ENCODE data around the gene CDH20. TPM values are rescaled to one million over a fixed set of nuclear protein-coding genes. Genes with fewer than 3 reads are reported as not detected.
"Not testable (repeated sequence)": the region's sequence is repeated elsewhere in the genome, so short reads cannot be mapped to it uniquely, and the experiment has no call there.

The CDH20 gene
- total RNA-seq, 1 donor from 2014 or later = not detected

- ATAC-seq (no peak), DNase-seq (ENCODE audit: low spot score) (no peak)
Observed at GRCh38 chr18:61340148-61340547, 6.9 kb downstream of the CDH20 start.

- ATAC-seq (no peak), DNase-seq (ENCODE audit: low spot score) (no peak)
Observed at GRCh38 chr18:61348230-61348629, 15.0 kb downstream of the CDH20 start.

GRCh38 chr18:61350578-61350977 is 17.3 kb downstream of the CDH20 start:
- DNase-seq (ENCODE audit: low spot score) (no peak), ATAC-seq (no peak)

- ATAC-seq = no peak
- DNase-seq (ENCODE audit: low spot score) = no peak
Observed at GRCh38 chr18:61352059-61352458, 18.8 kb downstream of the CDH20 start.

- DNase-seq (ENCODE audit: low spot score) = no peak
Observed at GRCh38 chr18:61352611-61353010, 19.4 kb downstream of the CDH20 start.

GRCh38 chr18:61360404-61361383 is 27.5 kb downstream of the CDH20 start:
- ATAC-seq (no peak), DNase-seq (ENCODE audit: low spot score) (no peak)

More at GRCh38 chr18:61352611-61353010, 19.4 kb downstream of the CDH20 start:
- ATAC-seq = no peak

GRCh38 chr18:61362511-61362910 is 29.3 kb downstream of the CDH20 start:
- ATAC-seq = no peak

GRCh38 chr18:61364953-61365352 is 31.7 kb downstream of the CDH20 start:
- DNase-seq (ENCODE audit: low spot score) (no peak), ATAC-seq (no peak)

More at GRCh38 chr18:61362511-61362910, 29.3 kb downstream of the CDH20 start:
- no peak for DNase-seq (ENCODE audit: low spot score)

- ATAC-seq (no peak), DNase-seq (ENCODE audit: low spot score) (no peak)
Observed at GRCh38 chr18:61368001-61368400, 34.8 kb downstream of the CDH20 start.

GRCh38 chr18:61369671-61370070 is 36.4 kb downstream of the CDH20 start:
- ATAC-seq; DNase-seq (ENCODE audit: low spot score): not testable (repeated sequence)

- DNase-seq (ENCODE audit: low spot score) (no peak), ATAC-seq (no peak)
Observed at GRCh38 chr18:61371111-61371510, 37.9 kb downstream of the CDH20 start.

GRCh38 chr18:61379827-61380226 is 46.6 kb downstream of the CDH20 start:
- ATAC-seq (no peak), DNase-seq (ENCODE audit: low spot score) (no peak)

GRCh38 chr18:61388010-61388409 is 54.8 kb downstream of the CDH20 start:
- ATAC-seq = no peak
- DNase-seq (ENCODE audit: low spot score) = no peak

GRCh38 chr18:61394983-61395382 is 61.8 kb downstream of the CDH20 start:
- DNase-seq (ENCODE audit: low spot score) (no peak), ATAC-seq (no peak)

- ATAC-seq (no peak), DNase-seq (ENCODE audit: low spot score) (no peak)
Observed at GRCh38 chr18:61397222-61397621, 64.0 kb downstream of the CDH20 start.

GRCh38 chr18:61398961-61399705 is 65.9 kb downstream of the CDH20 start:
- DNase-seq (ENCODE audit: low spot score) = no peak
- ATAC-seq = no peak

GRCh38 chr18:61400016-61400635 is 66.9 kb downstream of the CDH20 start:
- no peak for ATAC-seq
- DNase-seq (ENCODE audit: low spot score) = no peak

GRCh38 chr18:61400716-61401115 is 67.5 kb downstream of the CDH20 start:
- DNase-seq (ENCODE audit: low spot score) = no peak
- ATAC-seq = no peak

GRCh38 chr18:61402726-61403125 is 69.5 kb downstream of the CDH20 start:
- ATAC-seq (no peak), DNase-seq (ENCODE audit: low spot score) (no peak)

- no peak for ATAC-seq
- no peak for DNase-seq (ENCODE audit: low spot score)
Observed at GRCh38 chr18:61413396-61413795, 80.2 kb downstream of the CDH20 start.

GRCh38 chr18:61414086-61414485 is 80.9 kb downstream of the CDH20 start:
- DNase-seq (ENCODE audit: low spot score) (no peak), ATAC-seq (no peak)
